HG02943 (cell line): ENCODE results near the gene EHF.

Experiments
- ATAC-seq: cut with Tn5 transposase; IDR thresholded peaks from one replicate; pipeline ENCODE4 v1.9.1; 2021; ENCODE audit warnings: mild to moderate bottlenecking, low read depth, moderate library complexity; ENCODE audit not compliant: unreplicated experiment

The EHF gene

GRCh38 chr11:34601085-34601444 is 19.8 kb upstream of the EHF start:
- no peak for ATAC-seq

GRCh38 chr11:34601609-34602008 is 19.3 kb upstream of the EHF start:
- ATAC-seq: no peak

GRCh38 chr11:34602245-34602644 is 18.6 kb upstream of the EHF start:
- no peak for ATAC-seq

GRCh38 chr11:34603129-34604001 is 17.5 kb upstream of the EHF start:
- ATAC-seq: no peak

GRCh38 chr11:34604145-34604544 is 16.7 kb upstream of the EHF start:
- ATAC-seq: no peak

- no peak for ATAC-seq
These were observed 16.0 kb upstream of the EHF start for GRCh38 chr11:34604911-34605310.

GRCh38 chr11:34605481-34606325 is 15.2 kb upstream of the EHF start:
- ATAC-seq: no peak

- no peak for ATAC-seq
These were observed 14.4 kb upstream of the EHF start for GRCh38 chr11:34606326-34607120.

- no peak for ATAC-seq
These were observed 11.6 kb upstream of the EHF start for GRCh38 chr11:34609187-34609751.

- no peak for ATAC-seq
These were observed 11.0 kb upstream of the EHF start for GRCh38 chr11:34609850-34610249.

- no peak for ATAC-seq
These were observed 10.4 kb upstream of the EHF start for GRCh38 chr11:34610324-34611041.

- ATAC-seq: no peak
These were observed 7.9 kb upstream of the EHF start for GRCh38 chr11:34613015-34613414.

GRCh38 chr11:34613552-34614056 is 7.3 kb upstream of the EHF start:
- no peak for ATAC-seq

- ATAC-seq: no peak
These were observed 6.4 kb upstream of the EHF start for GRCh38 chr11:34614344-34615104.

GRCh38 chr11:34616086-34616485 is 4.8 kb upstream of the EHF start:
- ATAC-seq: no peak

GRCh38 chr11:34616830-34617504 is 3.9 kb upstream of the EHF start:
- ATAC-seq: no peak

GRCh38 chr11:34618406-34618805 is 2.5 kb upstream of the EHF start:
- ATAC-seq: no peak

- ATAC-seq: no peak
These were observed 1.8 kb upstream of the EHF start for GRCh38 chr11:34619062-34619516.
